HT-29 (cell line): ENCODE measurements around the gene ST3GAL4. TPM values are rescaled to one million over a fixed set of nuclear protein-coding genes. Genes with fewer than 3 reads are reported as not detected.
"Not testable (repeated sequence)": the region's sequence is repeated elsewhere in the genome, so short reads cannot be mapped to it uniquely, and the experiment has no call there.

Experiments
- DNase-seq: peaks from one replicate; pipeline ENCODE4 v3.0.0-alpha.2; 2015; ENCODE audit warnings: low spot score
- total RNA-seq: library from RNA; depleted of rRNA; stranded (reverse); fragments of >200 nt; shearing (Covaris generic); gene quantifications from 2 replicates; pipeline ENCODE4 v1.2.3, GENCODE V29; 2014; rRNA removed

Gene ST3GAL4
- total RNA-seq: 140 and 158 TPM in 2 replicates

- DNase-seq: peak; percentile 61
Observed at GRCh38 chr11:126355324-126355925, at the start of gene ST3GAL4. ST3GAL4 (plus strand) TSS chr11:126355686; CDS start chr11:126406156, 50,470 bp downstream.

- no peak for DNase-seq
Observed at GRCh38 chr11:126305699-126306098, 49.8 kb upstream of the ST3GAL4 start.

GRCh38 chr11:126307706-126308105 is 47.8 kb upstream of the ST3GAL4 start:
- DNase-seq: peak; percentile 71

- no peak for DNase-seq
Observed at GRCh38 chr11:126308271-126308671, 47.2 kb upstream of the ST3GAL4 start.

- not testable (repeated sequence) for DNase-seq
Observed at GRCh38 chr11:126308771-126309170, 46.7 kb upstream of the ST3GAL4 start.

- peak; percentile 96 for DNase-seq
Observed at GRCh38 chr11:126310200-126310991, 45.1 kb upstream of the ST3GAL4 start.

- DNase-seq: no peak
Observed at GRCh38 chr11:126310992-126311310, 44.5 kb upstream of the ST3GAL4 start.

GRCh38 chr11:126311401-126312291 is 43.8 kb upstream of the ST3GAL4 start:
- DNase-seq: no peak

GRCh38 chr11:126312961-126313360 is 42.5 kb upstream of the ST3GAL4 start:
- DNase-seq: peak; percentile 66

- DNase-seq: no peak
Observed at GRCh38 chr11:126313826-126314225, 41.7 kb upstream of the ST3GAL4 start.

- DNase-seq: no peak
Observed at GRCh38 chr11:126317432-126317755, 38.1 kb upstream of the ST3GAL4 start.

GRCh38 chr11:126317756-126318573 is 37.5 kb upstream of the ST3GAL4 start:
- no peak for DNase-seq

GRCh38 chr11:126318574-126319373 is 36.7 kb upstream of the ST3GAL4 start:
- DNase-seq: no peak

GRCh38 chr11:126319374-126319740 is 36.1 kb upstream of the ST3GAL4 start:
- no peak for DNase-seq

GRCh38 chr11:126322996-126323395 is 32.5 kb upstream of the ST3GAL4 start:
- DNase-seq: no peak

GRCh38 chr11:126327281-126328000 is 28.0 kb upstream of the ST3GAL4 start:
- DNase-seq: no peak

GRCh38 chr11:126328001-126328390 is 27.5 kb upstream of the ST3GAL4 start:
- no peak for DNase-seq

- no peak for DNase-seq
Observed at GRCh38 chr11:126328444-126328843, 27.0 kb upstream of the ST3GAL4 start.

GRCh38 chr11:126328938-126329643 is 26.4 kb upstream of the ST3GAL4 start:
- DNase-seq: no peak
